ENCODE results near the gene SNRPA.

DNA sequence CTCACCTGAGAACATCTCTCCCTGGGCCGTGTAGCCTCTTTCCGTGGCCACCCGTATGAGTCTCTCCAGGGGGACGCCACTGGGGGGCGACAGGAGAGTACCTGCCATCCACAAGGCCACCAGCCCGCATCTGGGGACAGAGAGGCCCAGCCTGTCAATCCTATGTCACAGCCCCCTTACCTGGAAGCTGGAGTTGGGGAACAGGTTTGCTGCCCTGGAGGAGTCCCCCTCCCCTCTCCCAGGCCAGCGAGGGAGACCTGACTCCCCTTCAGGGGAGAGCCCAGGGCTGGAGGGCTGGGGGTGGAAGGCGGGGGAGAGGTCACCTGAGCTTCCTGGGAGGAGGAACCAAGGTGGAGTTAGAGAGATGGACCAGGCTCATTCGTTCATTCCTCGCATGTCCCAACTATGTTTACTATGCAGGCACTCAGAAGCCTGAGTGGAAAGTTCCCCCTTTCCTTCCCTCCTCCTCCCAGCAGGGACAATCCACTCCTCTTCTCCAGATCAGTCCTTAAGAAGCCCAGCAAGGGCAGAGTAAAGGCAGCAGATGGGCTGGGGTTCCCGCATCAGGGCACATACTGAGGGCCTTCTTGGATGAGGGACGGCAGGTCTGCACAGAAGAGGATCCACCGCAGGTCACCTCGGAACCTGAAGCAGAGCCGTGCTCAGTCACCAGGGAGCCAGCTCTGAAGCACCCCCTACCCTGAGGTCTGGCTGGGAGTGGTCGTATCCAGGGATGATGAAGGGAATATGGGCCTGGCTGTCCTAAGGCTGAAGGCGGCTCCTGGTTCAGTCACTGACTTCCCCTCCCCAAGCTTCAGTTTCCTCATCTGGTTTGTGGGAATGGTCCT lies 6.2 kb upstream of the SNRPA start:
- TF ChIP-seq MXI1 (IDR thresholded peaks at IDR 0.05; ENCODE audit: borderline replicate concordance, low read depth, low read length) (no peak), POLR2A (IDR thresholded peaks at IDR 0.05; ENCODE audit: low read depth, low read length) (no peak), CTCF (conservative IDR thresholded peaks at IDR 0.05; ENCODE audit: low read depth, low read length) (no peak), MAFK (IDR thresholded peaks at IDR 0.05; ENCODE audit: low read depth, low read length) (no peak), NFE2L2 (IDR thresholded peaks at IDR 0.05; ENCODE audit: low read depth, low read length) (no peak), RAD21 (IDR thresholded peaks at IDR 0.05; ENCODE audit: low read length) (no peak)
